Neutrophil (primary cell): ENCODE data around the gene PEAK3.
A peak's percentile ranks its signal among the peaks of the same experiment; 100 is the strongest.

Source experiments
- H3K27ac ChIP-seq: fragments of 200-600 bp; sonication (generic); 2 replicates; pipeline ENCODE4 v1.5.1; 2016; ENCODE audit warnings: mild to moderate bottlenecking, moderate library complexity
- H3K27me3 ChIP-seq: fragments of 200-600 bp; sonication (generic); 2 replicates; pipeline ENCODE4 v1.6.0; 2016; ENCODE audit warnings: mild to moderate bottlenecking
- H3K36me3 ChIP-seq: fragments of 200-600 bp; sonication (generic); 2 replicates; pipeline ENCODE4 v1.5.1; 2017
- H3K4me1 ChIP-seq, 2 experiments: fragments of 200-600 bp in 1 of 2; sonication (generic) in 1 of 2; 1 replicate in 1 of 2; 2 replicates in 1 of 2; pipeline versions ENCODE4 v1.5.1 to v1.6.1; 2013 to 2016; ENCODE audit warnings: low read depth in 1 of 2, low read length in 1 of 2, mild to moderate bottlenecking in 1 of 2, moderate library complexity in 1 of 2; ENCODE audit not compliant: control insufficient read depth in 1 of 2, insufficient read depth in 1 of 2
- H3K4me3 ChIP-seq, 2 experiments: fragments of 200-600 bp in 1 of 2; sonication (generic) in 1 of 2; 1 replicate in 1 of 2; 2 replicates in 1 of 2; pipeline ENCODE4 v1.5.1; 2013 to 2016; ENCODE audit warnings: low read depth in 1 of 2, low read length in 1 of 2, mild to moderate bottlenecking in 1 of 2, moderate library complexity in 1 of 2
- H3K9me3 ChIP-seq: fragments of 200-600 bp; sonication (generic); 2 replicates; pipeline ENCODE4 v1.5.1; 2016
- CTCF ChIP-seq: fragments of 200-600 bp; sonication (generic); IDR thresholded peaks from 2 replicates; pipeline ENCODE4 v1.5.1; 2016; ENCODE audit warnings: antibody characterized with exemption

Gene PEAK3

GRCh38 chr19:2306971-2307370, 25.0 kb upstream of the PEAK3 start:
- no peak for TF ChIP-seq CTCF
- H3K4me3 ChIP-seq, result no peak overlapping the region
- H3K27ac ChIP-seq, result no peak overlapping the region
- peaks cover 31 to 51% of the 10 kb centered on the region in 2 experiments for H3K4me1 ChIP-seq
- peaks cover 98% of the 10 kb centered on the region for H3K27me3 ChIP-seq
- H3K36me3 ChIP-seq, result no peaks in the 10 kb centered on the region
- no peaks in the 10 kb centered on the region for H3K9me3 ChIP-seq

- Histone ChIP-seq H3K27ac (no peak overlapping the region), H3K27me3 (peaks cover 92% of the 10 kb centered on the region), H3K4me1 (peaks cover 31 to 51% of the 10 kb centered on the region in 2 experiments), H3K36me3 (no peaks in the 10 kb centered on the region), H3K9me3 (no peaks in the 10 kb centered on the region), H3K4me3 (no peak overlapping the region)
- TF ChIP-seq CTCF, result no peak
Observed at GRCh38 chr19:2306281-2306806, 24.4 kb upstream of the PEAK3 start.

- no peak overlapping the region for H3K27ac ChIP-seq
- H3K4me3 ChIP-seq, result no peak overlapping the region
- H3K9me3 ChIP-seq, result no peaks in the 10 kb centered on the region
- no peaks in the 10 kb centered on the region for H3K36me3 ChIP-seq
- H3K4me1 ChIP-seq, result peaks cover 31 to 51% of the 10 kb centered on the region in 2 experiments
- H3K27me3 ChIP-seq, result peaks cover 85% of the 10 kb centered on the region
- no peak for TF ChIP-seq CTCF
Observed at GRCh38 chr19:2305452-2306280, 23.7 kb upstream of the PEAK3 start.

DNA sequence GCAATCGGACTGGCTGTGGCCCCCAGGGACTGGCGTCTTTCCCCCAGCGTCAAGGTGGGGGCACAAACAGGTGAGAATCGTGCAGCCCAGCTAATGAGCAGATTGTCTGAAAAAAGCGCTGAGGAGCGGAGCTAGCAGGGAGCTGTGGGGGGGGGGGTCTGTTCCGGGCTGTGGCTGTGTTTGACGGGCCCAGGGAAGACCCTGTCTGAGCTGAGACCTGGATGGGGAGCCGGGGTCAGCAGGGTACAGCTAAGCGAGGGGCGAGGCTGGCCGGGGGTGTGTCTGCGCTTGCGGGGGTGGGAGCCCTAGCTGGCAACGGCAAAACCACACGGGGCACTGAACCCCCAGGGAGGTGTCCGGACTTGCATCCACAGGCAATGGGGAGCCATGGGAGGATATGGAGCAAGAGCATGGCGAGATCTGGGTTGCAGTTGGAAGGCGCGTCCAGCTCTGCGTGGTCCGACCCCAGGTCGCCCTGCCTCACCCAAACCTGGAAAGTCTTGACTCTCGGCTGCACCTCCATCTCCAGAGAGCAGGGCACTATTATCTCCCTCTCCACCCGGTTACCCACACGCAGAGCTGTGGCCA, 21.3 kb upstream of the PEAK3 start:
- no peak overlapping the region for H3K27ac ChIP-seq
- peaks cover 61% of the 10 kb centered on the region for H3K27me3 ChIP-seq
- no peak for TF ChIP-seq CTCF
- peaks cover 21 to 48% of the 10 kb centered on the region in 2 experiments for H3K4me1 ChIP-seq
- H3K36me3 ChIP-seq, result peaks cover 8% of the 10 kb centered on the region
- no peaks in the 10 kb centered on the region for H3K9me3 ChIP-seq
- H3K4me3 ChIP-seq, result peak overlapping the region in 1 of 2 experiments; percentile 49

DNA sequence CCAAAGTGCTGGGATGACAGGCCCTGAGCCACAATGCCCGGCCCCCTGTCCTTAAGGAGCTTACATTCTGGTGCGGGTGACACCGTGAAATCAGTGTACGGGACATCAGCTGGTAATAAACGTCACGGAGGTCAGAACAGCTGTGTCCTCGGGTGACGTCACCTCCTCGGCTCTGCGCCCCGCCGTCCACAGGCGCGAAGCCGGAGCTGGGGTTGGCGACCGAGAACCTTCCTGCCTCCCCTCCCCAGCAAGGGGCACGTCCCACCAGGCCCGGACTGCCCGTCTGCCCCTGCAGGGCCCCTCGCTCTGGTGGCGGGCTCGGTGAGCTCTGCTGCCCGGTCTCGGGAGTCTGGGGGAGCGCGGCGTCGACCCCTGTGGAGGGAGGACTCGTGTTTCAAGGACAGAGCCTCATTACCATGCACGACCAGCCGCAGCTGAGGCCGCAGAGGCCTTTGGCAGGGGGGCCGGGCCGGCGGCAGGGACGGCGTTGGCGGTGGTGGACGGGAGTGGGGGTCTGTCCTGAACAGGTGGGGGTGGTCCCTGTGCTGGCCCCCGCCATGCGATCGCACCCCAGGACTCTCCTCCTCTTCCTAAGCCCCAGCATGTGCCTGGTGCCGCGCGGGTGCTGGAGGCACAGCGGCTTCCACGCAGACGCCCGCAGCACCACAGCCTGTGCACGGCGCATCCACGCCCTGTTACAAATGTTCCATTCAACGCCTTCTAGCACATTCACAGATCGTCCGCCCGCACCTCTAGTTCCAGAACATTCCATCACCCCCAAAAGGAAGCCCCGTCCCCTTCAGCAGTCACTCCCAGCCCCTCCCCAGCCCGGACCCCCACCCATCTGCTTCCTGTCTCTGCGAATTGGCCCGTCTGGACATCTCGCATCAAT, 20.6 kb upstream of the PEAK3 start:
- Histone ChIP-seq H3K9me3 (no peaks in the 10 kb centered on the region), H3K27ac (peak overlapping the region; percentile 54), H3K4me1 (peaks cover 18 to 42% of the 10 kb centered on the region in 2 experiments), H3K27me3 (peaks cover 55% of the 10 kb centered on the region), H3K4me3 (peak overlapping the region; percentile 34 to 49), H3K36me3 (peaks cover 8% of the 10 kb centered on the region)
- TF ChIP-seq CTCF, result no peak
